ENCODE results near the gene SYNPR.

GRCh38 chr3:63365671-63366070, 87.6 kb downstream of the SYNPR start:
- TF ChIP-seq CTCF (IDR thresholded peaks at IDR 0.05) (no peak), POLR2A (IDR thresholded peaks at IDR 0.05) (no peak), EP300 (IDR thresholded peaks at IDR 0.05) (no peak), POLR2AphosphoS5 (IDR thresholded peaks at IDR 0.05) (no peak)
